Superior temporal gyrus (tissue), 1 donor: ENCODE measurements around the gene MAML2.

ENCODE experiments used
- DNase-seq: peaks from one replicate; pipeline ENCODE4 v3.0.0-alpha.2; 2016; ENCODE audit errors: extremely low spot score

The MAML2 gene

DNA sequence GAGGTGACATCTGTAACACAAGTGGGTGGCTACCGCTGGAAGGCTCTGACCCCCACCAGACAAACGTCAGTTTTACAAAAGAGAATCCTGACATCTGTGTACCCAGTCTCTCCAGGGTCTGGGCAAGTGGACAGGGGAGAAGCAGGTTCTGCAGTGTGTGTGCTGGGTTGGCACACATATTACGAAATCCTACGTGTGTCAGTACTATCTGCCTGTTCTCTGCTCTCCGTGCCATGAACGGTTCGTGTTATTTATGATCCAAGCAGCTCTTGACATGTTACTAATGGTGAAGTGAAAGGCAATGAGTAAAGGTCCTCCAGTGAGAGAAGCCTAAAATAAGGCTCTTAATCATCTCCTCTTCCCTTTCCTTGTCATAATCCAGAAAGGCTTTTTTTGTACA is 217.6 kb downstream of the MAML2 start:
- no peak for DNase-seq

DNA sequence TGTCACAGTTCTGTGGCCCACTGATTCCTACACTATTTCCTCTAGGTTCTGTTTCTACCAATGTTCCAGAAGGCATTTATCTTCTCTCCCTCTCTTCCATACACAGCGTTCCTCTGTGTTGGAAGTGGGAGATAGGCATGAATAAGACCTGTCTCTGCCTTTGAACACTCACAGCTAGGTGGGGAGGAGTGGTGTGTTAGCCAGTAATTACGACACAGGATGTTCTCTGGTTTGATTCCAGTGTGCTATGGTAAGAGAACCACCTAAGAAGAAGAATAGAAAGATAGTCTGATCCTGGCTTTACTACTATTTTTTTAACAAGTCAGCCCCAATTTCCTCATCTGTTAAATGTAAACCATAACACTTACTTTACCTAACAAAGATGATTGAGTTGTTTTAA is 218.8 kb downstream of the MAML2 start:
- DNase-seq = no peak

DNA sequence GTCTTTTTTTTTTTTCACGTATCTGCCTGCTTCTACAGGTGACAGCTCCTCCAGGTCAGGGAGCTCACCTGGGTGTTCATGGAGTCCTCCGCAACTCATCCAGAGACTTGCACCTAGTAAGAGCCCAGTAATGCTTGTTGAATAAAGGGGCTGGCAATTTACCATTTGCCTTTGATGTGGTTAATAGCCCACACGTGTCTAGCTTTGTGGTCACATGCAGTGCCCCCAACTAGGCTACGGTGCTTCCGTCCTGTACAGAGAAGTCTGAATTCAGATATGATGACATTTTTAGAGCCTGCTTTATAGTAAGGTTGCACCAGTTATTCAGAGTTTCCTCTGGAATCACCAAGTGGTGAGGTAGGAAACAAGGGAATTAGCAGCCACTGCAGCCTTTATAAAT is 219.7 kb downstream of the MAML2 start:
- no peak for DNase-seq

- no peak for DNase-seq
Observed at GRCh38 chr11:96122601-96123074, 220.4 kb downstream of the MAML2 start.

- no peak for DNase-seq
Observed at GRCh38 chr11:96119211-96119610, 223.8 kb downstream of the MAML2 start.

DNA sequence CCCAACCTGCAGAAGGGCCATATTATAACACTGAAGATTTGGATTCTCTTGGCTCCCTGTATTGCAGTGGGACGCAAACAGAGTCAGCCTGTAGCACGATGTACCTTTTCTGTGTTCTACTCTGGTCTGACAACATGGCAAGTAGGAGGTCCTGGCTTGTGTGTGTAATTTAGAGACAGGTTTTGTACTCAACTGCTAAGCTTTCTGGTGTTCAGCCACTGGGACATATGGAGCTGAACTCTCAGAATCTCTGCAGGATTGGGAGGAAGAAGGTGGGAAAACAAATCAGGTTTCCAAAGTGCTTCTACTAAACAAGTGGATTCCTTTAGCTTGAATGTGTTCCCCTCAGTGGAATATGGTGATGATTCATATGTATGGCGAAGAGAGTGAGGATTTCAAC is 226.6 kb downstream of the MAML2 start:
- DNase-seq = no peak

- DNase-seq = no peak
Observed at GRCh38 chr11:96114178-96115064, 228.6 kb downstream of the MAML2 start.

- DNase-seq = no peak
Observed at GRCh38 chr11:96113193-96113681, 229.8 kb downstream of the MAML2 start.

- no peak for DNase-seq
Observed at GRCh38 chr11:96112192-96113128, 230.5 kb downstream of the MAML2 start.

DNA sequence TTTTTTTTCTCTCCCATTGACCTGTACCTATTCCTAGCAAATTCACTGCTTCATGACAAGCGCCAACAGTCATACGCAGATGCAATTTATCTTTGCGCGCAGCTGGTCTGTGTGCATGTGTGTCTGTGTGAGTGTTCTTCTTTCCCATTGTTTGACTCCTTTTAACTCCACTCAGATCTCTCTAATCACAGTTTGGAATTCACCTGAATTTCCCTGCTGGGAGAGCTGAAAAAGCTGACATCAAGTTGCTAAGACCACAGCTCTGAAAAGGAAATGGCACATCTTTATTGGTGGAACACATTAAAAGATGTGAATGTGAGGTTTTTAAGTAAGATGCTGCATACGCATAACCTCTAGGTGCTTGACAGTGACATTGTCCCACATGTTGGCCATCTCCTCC is 231.7 kb downstream of the MAML2 start:
- no peak for DNase-seq

DNA sequence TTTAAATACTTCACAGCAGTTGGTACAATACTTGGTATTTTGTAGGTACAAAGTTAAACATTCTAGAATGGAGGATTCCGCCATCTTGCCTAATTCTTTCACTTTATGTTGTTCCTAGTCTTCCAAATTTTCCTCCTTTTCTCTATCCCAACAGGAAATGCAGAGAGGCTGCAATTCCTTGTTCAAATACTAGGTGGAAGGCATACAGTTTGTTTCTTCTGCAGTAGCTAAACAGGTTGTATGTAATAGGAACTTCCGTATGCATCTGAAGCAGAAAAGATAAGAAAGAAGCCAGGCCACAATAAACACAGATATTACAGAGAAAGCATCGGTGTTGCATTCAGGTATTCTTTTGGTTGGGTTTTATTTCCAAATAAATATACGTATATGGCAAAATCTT is 232.7 kb downstream of the MAML2 start:
- DNase-seq = no peak

- DNase-seq = no peak
Observed at GRCh38 chr11:96109331-96110030, 233.5 kb downstream of the MAML2 start.

DNA sequence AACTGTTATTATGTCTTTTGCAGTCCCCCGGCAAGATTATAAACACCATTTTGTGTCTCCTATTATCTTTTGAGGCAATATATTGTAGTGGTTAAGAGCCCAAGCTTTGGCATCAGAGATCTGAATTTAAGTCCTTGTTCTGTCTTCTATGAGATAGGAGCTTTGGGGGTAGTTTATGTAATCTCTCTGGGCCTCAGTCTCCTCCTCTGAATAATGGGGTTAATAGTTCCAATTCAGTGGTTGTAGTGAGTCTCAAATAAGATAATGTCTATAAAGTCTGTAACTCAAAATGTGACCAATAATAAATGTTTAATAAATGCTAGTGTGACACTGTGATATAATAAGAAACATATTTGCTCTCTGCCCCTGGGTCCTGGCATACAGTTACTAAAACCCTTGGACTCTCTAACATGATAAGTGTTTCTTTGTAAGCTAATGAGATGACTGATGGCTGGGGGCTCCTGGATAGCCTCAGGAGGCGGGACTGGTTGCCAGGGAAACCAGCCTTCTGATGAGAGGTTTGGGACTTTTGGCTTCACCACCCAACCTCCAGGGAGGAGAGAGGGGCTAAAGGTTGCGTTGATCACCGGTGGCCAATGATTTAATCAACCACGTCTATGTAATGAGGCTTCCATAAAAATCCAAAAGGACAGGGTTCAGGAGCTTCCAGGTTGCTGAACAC is 235.7 kb downstream of the MAML2 start:
- DNase-seq = no peak

DNA sequence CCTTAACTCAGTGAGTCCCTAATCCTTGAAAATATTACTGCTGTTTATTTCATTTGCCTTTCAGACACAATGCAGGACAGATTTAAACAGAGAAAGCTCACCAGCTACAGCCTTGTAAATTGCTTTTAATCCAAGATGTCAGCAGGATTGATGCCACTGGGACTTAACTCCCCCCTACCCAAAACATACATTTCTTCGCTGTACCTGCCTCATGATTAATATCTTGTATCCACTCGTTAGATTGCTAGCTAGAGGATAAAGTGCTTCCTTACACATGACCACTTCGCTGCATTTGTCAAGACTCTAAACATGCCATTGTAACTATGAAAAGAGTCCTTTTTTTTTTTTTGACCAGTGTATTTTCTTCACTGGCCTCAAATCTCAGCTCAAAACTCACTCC is 236.3 kb downstream of the MAML2 start:
- no peak for DNase-seq

DNA sequence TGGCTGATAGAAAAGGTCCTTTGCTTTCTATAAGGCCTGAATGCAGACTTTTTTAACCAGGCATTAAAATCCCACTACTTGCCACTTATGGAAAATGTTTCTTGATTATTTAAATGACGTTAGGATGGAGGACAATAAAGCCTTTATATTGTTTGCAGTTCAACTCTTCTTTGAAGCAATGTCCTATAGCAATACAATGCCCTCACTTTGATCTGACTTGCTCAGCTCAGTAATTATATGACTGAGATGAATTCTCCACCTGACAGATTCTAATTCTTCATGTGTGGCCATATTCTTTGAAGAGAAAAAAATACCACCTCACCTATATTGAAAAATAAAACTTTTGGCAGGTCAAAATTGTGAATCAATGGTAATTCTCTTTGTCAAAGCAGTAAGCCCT is 237.1 kb downstream of the MAML2 start:
- DNase-seq = no peak

DNA sequence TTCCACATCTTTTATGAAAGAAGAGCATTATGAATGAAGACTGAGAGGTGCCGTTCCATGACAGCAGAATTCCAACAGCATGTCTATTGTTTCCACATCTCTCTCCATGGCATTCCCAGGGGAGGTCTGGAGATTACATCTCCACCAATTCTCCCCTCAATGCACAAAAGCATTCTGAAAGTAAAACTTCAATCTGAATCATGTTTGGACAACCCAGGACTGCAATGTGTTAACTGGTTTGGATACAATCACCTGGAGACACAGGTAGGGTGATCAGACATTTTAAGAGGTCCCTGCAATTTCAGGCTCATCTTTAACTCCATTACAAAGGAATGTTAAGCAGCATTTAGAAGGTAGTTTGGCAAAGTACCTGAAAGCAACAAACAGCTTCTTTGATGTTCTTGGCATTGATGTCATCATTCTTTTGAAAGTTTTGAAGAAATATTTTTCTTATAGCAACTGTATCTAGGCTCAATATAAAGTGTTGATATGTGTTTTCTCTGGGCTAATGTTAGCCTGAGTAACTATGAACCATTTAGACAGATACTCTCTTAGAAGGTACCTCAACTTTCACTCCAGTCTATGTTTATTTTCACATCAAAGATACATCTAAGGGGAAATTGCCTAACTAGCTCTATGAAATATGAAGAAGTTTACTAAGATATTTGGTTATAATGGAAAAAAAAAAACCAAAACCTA is 237.6 kb downstream of the MAML2 start:
- no peak for DNase-seq

DNA sequence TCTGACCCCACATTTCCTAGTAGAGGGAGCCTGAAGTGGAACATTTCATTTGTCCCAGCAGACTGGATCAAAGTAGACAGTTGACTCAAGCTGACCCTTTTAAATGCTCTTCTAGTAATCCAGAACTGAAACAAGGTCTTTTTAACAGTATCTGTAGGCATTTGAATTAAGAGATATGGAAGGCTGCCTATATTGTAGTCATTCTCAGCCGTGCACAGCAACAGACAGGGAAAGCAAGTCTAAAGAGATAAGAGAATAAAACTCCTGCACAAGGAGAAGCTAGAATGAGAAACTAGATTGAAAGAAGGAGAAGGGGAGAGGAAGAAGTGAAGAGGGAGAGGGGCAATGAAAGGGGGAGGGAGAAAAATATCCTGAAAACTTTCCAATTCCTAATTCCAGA is 238.5 kb downstream of the MAML2 start:
- DNase-seq = no peak

- DNase-seq = no peak
Observed at GRCh38 chr11:96103721-96104120, 239.3 kb downstream of the MAML2 start.

GRCh38 chr11:96103102-96103501 is 239.9 kb downstream of the MAML2 start:
- DNase-seq = no peak

GRCh38 chr11:96102664-96103078 is 240.3 kb downstream of the MAML2 start:
- DNase-seq = no peak

- no peak for DNase-seq
Observed at GRCh38 chr11:96101146-96101545, 241.8 kb downstream of the MAML2 start.
